ENCODE data around the gene PSMB11. TPM values are rescaled to one million over a fixed set of nuclear protein-coding genes. Genes with fewer than 3 reads are reported as not detected.
A peak's percentile ranks its signal among the peaks of the same experiment; 100 is the strongest.
"Not testable (repeated sequence)": the region's sequence is repeated elsewhere in the genome, so short reads cannot be mapped to it uniquely, and the experiment has no call there.

The PSMB11 gene
- total RNA-seq, 1 donor from 2014 or later = not detected

- not testable (repeated sequence) for DNase-seq (ENCODE audit: low read depth in 2 of 2)
These were observed 28.3 kb upstream of the PSMB11 start for GRCh38 chr14:23013749-23014054.

DNA sequence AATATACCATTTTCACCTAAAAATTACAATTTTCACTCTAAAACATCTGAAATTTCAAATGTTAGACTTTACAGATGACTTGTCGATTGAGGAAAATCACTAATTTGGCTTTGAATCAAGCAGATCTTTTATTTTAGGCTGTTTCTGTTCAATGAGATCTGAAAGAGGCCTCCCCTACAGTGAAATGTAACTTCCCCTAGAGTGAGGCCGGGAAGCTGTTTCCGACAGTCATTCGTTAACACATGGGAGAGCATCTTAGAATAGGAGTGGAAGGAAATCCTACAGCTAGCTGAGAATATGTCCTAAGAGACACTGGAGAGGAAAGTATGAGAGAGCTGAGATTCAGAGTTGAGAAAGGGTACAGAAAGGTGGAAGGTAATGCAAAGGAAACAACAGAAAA, 26.4 kb upstream of the PSMB11 start:
- no peak for DNase-seq (ENCODE audit: low read depth in 2 of 2)

- DNase-seq (ENCODE audit: low read depth in 2 of 2) = no peak
These were observed 24.9 kb upstream of the PSMB11 start for GRCh38 chr14:23017091-23017490.

GRCh38 chr14:23018107-23018506, 23.9 kb upstream of the PSMB11 start:
- DNase-seq (ENCODE audit: low read depth in 2 of 2) = no peak

DNA sequence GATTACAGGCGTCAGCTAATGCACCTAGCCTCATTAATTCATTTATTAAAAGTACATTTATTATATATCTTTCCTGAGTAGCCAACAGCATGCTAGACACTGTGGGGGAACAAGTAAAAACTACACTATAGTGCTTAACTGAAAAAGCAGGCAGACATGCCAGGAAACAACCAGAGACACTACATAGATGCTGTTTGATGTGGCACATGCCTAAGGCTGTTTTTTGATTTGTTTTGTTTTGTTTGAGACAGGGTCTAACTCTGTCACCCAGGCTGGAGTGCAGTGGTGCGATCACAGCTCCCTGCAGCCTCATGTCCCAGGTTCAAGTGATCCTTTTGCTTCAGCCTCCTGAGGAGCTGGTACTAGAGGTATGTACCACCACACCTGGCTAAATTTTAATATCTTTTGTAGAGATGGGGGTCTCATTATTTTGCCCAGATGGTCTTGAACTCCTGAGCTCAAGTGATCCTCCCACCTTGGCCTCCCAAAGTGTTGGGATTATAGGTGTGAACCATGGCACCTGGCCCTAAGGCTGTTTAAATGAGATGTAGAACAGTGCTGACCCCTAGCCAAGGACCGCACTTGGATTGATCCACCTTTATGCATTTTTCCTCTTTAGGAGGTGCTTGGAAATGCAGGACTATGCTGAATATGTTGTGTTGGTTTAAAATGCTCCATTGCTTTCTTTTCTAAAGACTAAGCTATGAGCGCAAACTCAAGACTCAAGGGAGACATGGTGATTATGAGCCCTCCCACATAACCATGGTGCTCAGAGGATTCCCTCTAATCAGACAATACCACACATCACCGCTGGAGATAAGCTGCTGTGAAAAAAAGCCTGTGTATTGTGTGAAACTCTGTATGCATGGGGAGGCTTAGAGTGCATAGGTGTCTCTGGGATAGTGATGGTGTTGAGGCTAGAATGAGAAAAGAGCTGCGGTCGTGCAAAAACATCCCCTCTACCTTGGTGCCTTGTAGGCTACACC, 21.6 kb upstream of the PSMB11 start:
- no peak for DNase-seq (ENCODE audit: low read depth in 2 of 2)

- no peak for DNase-seq (ENCODE audit: low read depth in 2 of 2)
These were observed 20.6 kb upstream of the PSMB11 start for GRCh38 chr14:23021434-23021833.

DNA sequence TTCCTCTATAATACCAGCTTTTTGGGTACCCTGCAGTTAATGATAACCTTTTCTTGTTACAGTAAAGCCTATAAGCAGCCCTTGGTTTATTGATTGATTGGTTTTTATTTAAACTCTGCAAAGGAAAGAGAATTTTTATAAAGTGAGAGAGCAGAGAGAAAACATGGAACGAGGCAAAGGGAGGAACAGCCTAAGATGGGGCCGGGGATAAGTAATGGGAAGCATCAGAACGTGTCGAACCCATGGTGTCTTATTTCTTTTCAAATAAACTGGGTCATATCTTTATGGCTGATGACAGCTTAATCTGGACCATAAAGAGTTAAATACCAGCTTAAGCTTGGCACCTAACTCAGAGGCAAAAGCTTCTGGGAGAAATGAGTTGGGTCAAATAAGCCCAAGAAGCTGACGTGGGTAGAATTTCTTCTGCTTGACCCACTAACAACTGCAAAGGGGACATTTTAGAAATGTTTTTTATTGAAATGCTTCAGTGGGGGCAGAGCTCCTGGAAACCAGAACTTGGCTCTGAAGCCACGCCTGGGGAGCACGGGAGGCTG, 20.0 kb upstream of the PSMB11 start:
- no peak for DNase-seq (ENCODE audit: low read depth in 2 of 2)

DNA sequence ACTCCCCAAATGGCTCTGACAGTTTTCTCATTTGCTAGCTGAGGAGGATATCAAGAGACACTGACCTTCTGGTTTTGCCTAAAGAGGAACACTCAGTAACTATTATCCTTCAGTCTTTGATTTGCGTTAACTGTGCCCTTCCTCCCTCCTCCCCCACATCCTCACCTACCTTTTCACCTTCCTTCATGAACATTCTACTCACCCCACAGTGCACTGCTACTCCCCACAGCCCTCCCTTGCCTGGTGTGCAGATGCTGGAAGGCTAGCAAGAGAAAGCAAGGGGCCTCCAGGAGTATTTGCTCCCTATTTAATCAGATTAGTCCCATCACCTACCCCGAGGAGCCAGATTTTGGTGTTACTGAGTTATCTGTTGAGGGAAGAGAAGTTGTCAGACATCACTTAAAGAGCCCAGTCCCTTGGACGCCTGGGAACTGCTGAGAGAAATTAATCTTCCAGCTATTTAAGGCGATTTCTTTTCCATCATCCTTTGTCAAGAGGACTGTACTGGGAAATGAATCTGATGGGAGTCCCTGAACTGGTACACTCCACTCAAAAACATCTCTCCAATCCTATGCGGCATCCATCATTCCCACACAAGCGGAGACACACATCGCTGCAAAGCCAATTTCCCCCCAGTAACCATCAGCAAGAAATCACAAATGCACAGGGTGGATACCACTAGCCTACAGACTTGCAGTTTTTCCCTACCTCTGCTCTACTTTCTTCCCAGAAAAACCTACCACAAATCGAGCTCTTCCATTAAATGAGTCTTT, 18.8 kb upstream of the PSMB11 start:
- DNase-seq (ENCODE audit: low read depth in 2 of 2) = no peak

- no peak for DNase-seq (ENCODE audit: low read depth in 2 of 2)
These were observed 18.2 kb upstream of the PSMB11 start for GRCh38 chr14:23023795-23024152.

DNA sequence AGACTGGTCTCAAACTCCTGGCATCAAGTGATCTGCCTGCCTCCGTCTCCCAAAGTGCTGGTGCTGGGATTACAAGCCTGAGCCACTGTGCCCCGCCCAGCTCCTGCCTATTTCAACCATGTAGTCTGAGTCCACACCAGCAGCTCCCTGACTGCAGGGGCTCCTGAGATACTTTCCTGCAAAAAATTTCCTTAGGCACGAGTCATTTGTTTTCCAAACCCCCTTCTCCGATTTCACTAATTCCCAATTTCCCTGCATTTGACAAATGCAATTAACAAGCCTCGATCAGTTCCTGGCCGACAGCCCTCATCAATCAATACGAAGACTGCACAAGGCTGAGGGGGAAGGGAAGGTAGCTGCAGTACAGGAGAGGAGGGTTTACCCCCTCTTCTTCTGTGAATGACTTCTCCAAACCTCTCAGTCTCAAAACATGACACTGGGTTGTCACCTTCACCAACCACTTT, 17.4 kb upstream of the PSMB11 start:
- no peak for DNase-seq (ENCODE audit: low read depth in 2 of 2)

- no peak for DNase-seq (ENCODE audit: low read depth in 2 of 2)
These were observed 16.7 kb upstream of the PSMB11 start for GRCh38 chr14:23025151-23025814.

GRCh38 chr14:23028799-23029198, 13.2 kb upstream of the PSMB11 start:
- peak in 1 of 2 donors; percentile 39 for DNase-seq (ENCODE audit: low read depth in 2 of 2)

DNA sequence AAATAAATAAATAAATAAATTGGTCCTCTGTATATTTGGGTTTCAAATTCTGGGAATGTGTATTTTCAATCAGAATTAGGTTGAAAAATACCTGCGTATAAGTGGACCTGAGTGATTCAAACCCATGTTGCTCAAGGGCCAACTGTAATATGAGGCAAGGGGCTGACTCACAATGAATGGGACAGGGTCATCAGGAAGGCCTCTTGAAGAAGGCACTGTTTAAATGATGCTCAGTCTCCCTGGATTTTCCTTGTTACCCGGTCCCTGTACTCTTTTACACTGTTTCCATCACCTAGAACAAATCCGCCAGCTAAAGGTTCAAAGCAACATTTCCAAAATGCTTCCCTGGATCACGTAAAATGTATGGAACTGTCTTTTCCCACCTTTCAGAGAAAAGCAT, 11.1 kb upstream of the PSMB11 start:
- DNase-seq (ENCODE audit: low read depth in 2 of 2) = no peak

GRCh38 chr14:23033251-23033727, 8.7 kb upstream of the PSMB11 start:
- DNase-seq (ENCODE audit: low read depth in 2 of 2) = no peak

- DNase-seq (ENCODE audit: low read depth in 2 of 2) = no peak
These were observed 8.1 kb upstream of the PSMB11 start for GRCh38 chr14:23033801-23034497.

- DNase-seq (ENCODE audit: low read depth in 2 of 2) = peak; percentile 95 to 97
These were observed 7.3 kb upstream of the PSMB11 start, which contains the start of gene PSMB5 for GRCh38 chr14:23034498-23035302. Gene PSMB5, minus strand, starts transcription at chr14:23034900. Its CDS starts 19 bp downstream, at chr14:23034881.

- DNase-seq (ENCODE audit: low read depth in 2 of 2) = no peak
These were observed 6.5 kb upstream of the PSMB11 start for GRCh38 chr14:23035303-23036144.

DNA sequence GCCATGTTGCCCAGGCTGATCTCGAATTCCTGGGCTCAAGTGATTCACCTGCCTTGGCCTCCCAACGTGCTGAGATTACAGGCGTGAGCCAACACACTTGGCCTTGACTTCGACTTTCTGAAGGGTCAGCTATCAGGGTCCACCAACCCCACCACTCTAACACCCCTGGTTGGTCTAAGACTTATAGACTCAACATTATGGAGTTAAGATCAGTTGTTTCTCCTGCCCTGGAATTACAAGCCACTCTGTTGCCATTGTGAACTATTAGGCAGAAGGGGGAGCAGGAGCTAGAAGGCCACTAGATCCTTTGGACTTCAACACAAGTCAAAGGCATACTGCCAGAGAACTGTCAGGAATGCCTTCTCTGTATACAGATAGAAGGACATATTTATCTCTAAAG, 1.9 kb upstream of the PSMB11 start:
- DNase-seq (ENCODE audit: low read depth in 2 of 2) = no peak

DNA sequence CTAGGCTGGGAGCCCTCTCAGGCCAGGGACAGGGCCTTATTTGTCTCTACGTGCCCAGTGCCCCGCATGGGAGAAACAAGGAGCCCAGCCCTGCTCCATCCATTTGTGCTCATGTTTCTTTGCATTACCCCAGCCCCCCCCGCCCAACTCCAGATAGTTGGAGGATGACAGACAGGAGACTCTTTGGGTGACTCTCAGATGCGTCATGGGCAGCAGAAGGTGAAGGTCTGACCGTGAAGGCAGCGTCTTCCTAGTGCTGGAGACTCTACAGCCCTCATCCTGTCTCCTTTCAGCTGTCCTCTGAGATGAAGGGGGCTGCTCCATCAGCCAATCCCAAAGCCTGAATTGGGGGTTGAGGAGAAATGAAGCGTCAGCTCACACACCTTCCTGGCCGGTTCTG, 283 bp upstream of the PSMB11 start:
- DNase-seq (ENCODE audit: low read depth in 2 of 2) = no peak

Data from dermis microvascular lymphatic vessel endothelial cell (primary cell).